Liver (tissue), 9 donors: ENCODE data around the gene LPP. TPM values are rescaled to one million over a fixed set of nuclear protein-coding genes. Genes with fewer than 3 reads are reported as not detected.

Experiments used
- DNase-seq: peaks from one replicate; pipeline ENCODE4 v3.0.0-alpha.2; 2017; ENCODE audit warnings: low spot score
- H3K27ac ChIP-seq, 2 donors: one replicate each; pipeline ENCODE4 v1.7.0; 2013; ENCODE audit warnings: inconsistent platforms in 2 of 2, low read length in 2 of 2, control low read depth in 1 of 2, low read depth in 1 of 2, mild to moderate bottlenecking in 1 of 2
- H3K27me3 ChIP-seq, 4 donors: one replicate each; pipeline versions ENCODE4 v1.6.1 to v1.7.0; 2013; ENCODE audit warnings: low read length in 3 of 4, inconsistent platforms in 1 of 4, mild to moderate bottlenecking in 1 of 4, moderate library complexity in 1 of 4; ENCODE audit not compliant: control insufficient read depth in 4 of 4, insufficient read depth in 4 of 4
- H3K36me3 ChIP-seq, 4 donors: one replicate each; pipeline versions ENCODE4 v1.6.1 to v1.7.0; 2013; ENCODE audit warnings: low read length in 3 of 4, mild to moderate bottlenecking in 3 of 4, low read depth in 1 of 4, moderate library complexity in 1 of 4; ENCODE audit not compliant: control insufficient read depth in 4 of 4, insufficient read depth in 3 of 4
- H3K4me1 ChIP-seq, 4 donors: one replicate each; pipeline versions ENCODE4 v1.6.1 to v1.7.0; 2013; ENCODE audit warnings: low read length in 3 of 4, mild to moderate bottlenecking in 3 of 4, moderate library complexity in 1 of 4; ENCODE audit not compliant: control insufficient read depth in 4 of 4, insufficient read depth in 4 of 4
- H3K4me3 ChIP-seq, 3 donors: one replicate each; pipeline versions ENCODE4 v1.6.1 to v1.7.0; 2013; ENCODE audit warnings: low read length in 3 of 3, control low read depth in 1 of 3, low read depth in 1 of 3, mild to moderate bottlenecking in 1 of 3
- H3K9ac ChIP-seq, 2 donors: one replicate each; pipeline ENCODE4 v1.7.0; 2013; ENCODE audit warnings: low read length in 2 of 2, mild to moderate bottlenecking in 2 of 2, moderate library complexity in 2 of 2, control low read depth in 1 of 2, low read depth in 1 of 2
- H3K9me3 ChIP-seq, 4 donors: one replicate each; pipeline versions ENCODE4 v1.6.1 to v1.7.0; 2013; ENCODE audit warnings: low read length in 3 of 4; ENCODE audit not compliant: control insufficient read depth in 4 of 4
- EGR1 ChIP-seq, 2 donors: IDR thresholded peaks; 2 replicates each; pipeline ENCODE4 v1.6.1; 2016 to 2018; ENCODE audit warnings: antibody characterized with exemption in 2 of 2, low read depth in 2 of 2
- FOXA1 ChIP-seq: IDR thresholded peaks from 2 replicates; pipeline ENCODE4 v1.6.1; 2016; ENCODE audit warnings: antibody characterized with exemption
- FOXA2 ChIP-seq: IDR thresholded peaks from 2 replicates; pipeline ENCODE4 v1.6.1; 2016; ENCODE audit warnings: antibody characterized with exemption
- GABPA ChIP-seq, 2 donors: IDR thresholded peaks in 1 of 2; conservative IDR thresholded peaks in 1 of 2; 2 replicates each; pipeline ENCODE4 v1.6.1; 2016; ENCODE audit warnings: antibody characterized with exemption in 2 of 2, mild to moderate bottlenecking in 1 of 2, moderate library complexity in 1 of 2
- HNF4A ChIP-seq, 2 donors: conservative IDR thresholded peaks; 2 replicates each; pipeline ENCODE4 v1.6.1; 2016; ENCODE audit warnings: antibody characterized with exemption in 2 of 2, mild to moderate bottlenecking in 2 of 2
- HNF4G ChIP-seq: IDR thresholded peaks from 2 replicates; pipeline ENCODE4 v1.6.1; 2016; ENCODE audit warnings: antibody characterized with exemption
- JUND ChIP-seq, 2 donors: IDR thresholded peaks; 2 replicates each; pipeline ENCODE4 v1.6.1; 2016; ENCODE audit warnings: antibody characterized with exemption in 2 of 2
- NR2F2 ChIP-seq: IDR thresholded peaks from 2 replicates; pipeline ENCODE4 v1.6.1; 2016; ENCODE audit warnings: antibody characterized with exemption
- RAD21 ChIP-seq, 2 donors: IDR thresholded peaks; 2 replicates each; pipeline ENCODE4 v1.6.1; 2016; ENCODE audit warnings: antibody characterized with exemption in 2 of 2, mild to moderate bottlenecking in 2 of 2
- RXRA ChIP-seq, 2 donors: IDR thresholded peaks; 2 replicates each; pipeline ENCODE4 v1.6.1; 2017 to 2018; ENCODE audit warnings: antibody characterized with exemption in 2 of 2, mild to moderate bottlenecking in 1 of 2
- SP1 ChIP-seq: IDR thresholded peaks from 2 replicates; pipeline ENCODE4 v1.6.1; 2018; ENCODE audit warnings: antibody characterized with exemption, mild to moderate bottlenecking
- TAF1 ChIP-seq: conservative IDR thresholded peaks from 2 replicates; pipeline ENCODE4 v1.6.1; 2016; ENCODE audit warnings: antibody characterized with exemption, mild to moderate bottlenecking
- YY1 ChIP-seq: IDR thresholded peaks from 2 replicates; pipeline ENCODE4 v1.6.1; 2016; ENCODE audit warnings: antibody characterized with exemption, mild to moderate bottlenecking
- WGBS: extraction: QIAGEN DNeasy Blood & Tissue Kit; methylation state at CpG from one replicate; pipeline ENCODE4 v1.1.7; 2013; 5-methylcytosine and 5-hydroxymethylcytosine counted together
- polyA plus RNA-seq, 2 donors: library from polyadenylated mRNA; stranded (reverse) in 1 of 2; unstranded in 1 of 2; fragments of 200-250 nt in 1 of 2; fragments of >200 nt in 1 of 2; fragmentation: Nextera tagmentation in 1 of 2; extraction: Ambion mirVana in 1 of 2; gene quantifications; one replicate each; pipeline versions ENCODE4 v1.2.1 to v1.2.3, GENCODE V29; 2013 to 2015
- total RNA-seq, 2 donors: library from RNA; depleted of rRNA; stranded (reverse); fragments of >200 nt; gene quantifications; one replicate each; pipeline ENCODE4 v1.2.3, GENCODE V29; 2014
- TF ChIP-seq, protein P1 (sequence below): IDR thresholded peaks from 2 replicates; pipeline ENCODE4 v1.6.1; 2016; ENCODE audit warnings: antibody characterized with exemption
- TF ChIP-seq, protein P2 (sequence below): fragments of 150-350 bp; IDR thresholded peaks from 2 replicates; pipeline ENCODE4 v1.5.1; 2017; ENCODE audit warnings: improper control_type of control experiment, low read depth, low read length; ENCODE audit not compliant: missing input control
- TF ChIP-seq, protein P3 (sequence below): IDR thresholded peaks from 2 replicates; pipeline ENCODE4 v1.6.1; 2016; ENCODE audit warnings: antibody characterized with exemption
- TF ChIP-seq, protein P4 (sequence below): IDR thresholded peaks from 2 replicates; pipeline ENCODE4 v1.6.1; 2016; ENCODE audit warnings: antibody characterized with exemption
- TF ChIP-seq, protein P5 (sequence below): IDR thresholded peaks from 2 replicates; pipeline ENCODE4 v1.6.1; 2016; ENCODE audit warnings: antibody characterized with exemption, mild to moderate bottlenecking
- donor health status: healthy.
- donor health status: healthy.
- donor health status: healthy.
- donor health status: healthy.
- donor health status: healthy.

Gene LPP
- total and polyA plus RNA-seq, 4 donors, result 3.3 to 53.7 (median 28.2) TPM

DNA sequence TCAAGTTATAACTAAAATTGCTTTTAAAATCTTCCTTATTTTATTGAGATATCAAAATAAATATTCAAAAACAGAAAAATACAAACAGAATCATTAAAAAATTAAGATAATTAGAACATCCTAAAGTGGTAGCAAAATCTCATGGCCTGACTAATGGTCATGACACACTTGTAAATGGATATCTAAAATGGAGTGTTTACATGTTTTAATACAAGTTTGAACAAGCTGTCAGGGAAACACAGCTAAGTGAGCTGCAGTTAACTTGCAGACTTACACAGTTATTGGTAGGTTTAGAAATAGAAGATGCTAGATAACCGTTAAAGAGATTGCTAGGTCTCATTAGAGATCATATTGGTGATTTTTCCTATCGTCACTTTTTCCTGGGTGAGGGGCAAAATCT lies 242.3 kb downstream of the LPP start (continued):
- no peak for TF ChIP-seq FOXA1
- TF ChIP-seq GABPA (IDR thresholded peaks at IDR 0.05 in 1 of 2, conservative IDR thresholded peaks at IDR 0.05 in 1 of 2), result no peak
- no peak for TF ChIP-seq JUND (IDR thresholded peaks at IDR 0.05)
- no peak for TF ChIP-seq NR2F2
- no peak for TF ChIP-seq YY1

DNA sequence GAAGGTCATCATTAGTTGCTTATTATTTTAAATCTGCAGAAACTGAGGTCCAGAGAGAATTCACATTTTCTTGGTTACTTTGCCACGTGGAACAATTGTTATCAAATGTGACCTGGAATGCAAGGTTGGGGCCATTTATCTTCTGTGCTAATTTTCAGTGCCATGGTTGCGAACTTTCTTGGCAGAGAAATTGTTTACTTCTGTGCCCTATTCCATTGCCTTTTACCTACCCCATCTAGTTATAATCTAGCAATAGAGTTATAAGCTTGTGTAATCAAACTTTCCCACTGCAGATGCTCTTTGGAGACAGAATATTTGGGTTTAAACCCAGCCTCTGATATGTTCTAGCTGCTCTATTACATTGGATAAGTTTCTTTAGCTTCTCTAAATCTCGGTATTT lies 242.9 kb downstream of the LPP start:
- H3K9me3 ChIP-seq, result no peaks in the 10 kb centered on the region
- no peak for DNase-seq
- TF ChIP-seq, protein P1, sequence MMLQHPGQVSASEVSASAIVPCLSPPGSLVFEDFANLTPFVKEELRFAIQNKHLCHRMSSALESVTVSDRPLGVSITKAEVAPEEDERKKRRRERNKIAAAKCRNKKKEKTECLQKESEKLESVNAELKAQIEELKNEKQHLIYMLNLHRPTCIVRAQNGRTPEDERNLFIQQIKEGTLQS, result no peak
- TF ChIP-seq SP1 (peak; percentile 58), HNF4G (no peak), RAD21 (IDR thresholded peaks at IDR 0.05) (peak; percentile 36 to 42), GABPA (IDR thresholded peaks at IDR 0.05 in 1 of 2, conservative IDR thresholded peaks at IDR 0.05 in 1 of 2) (no peak), FOXA1 (peak; percentile 71), TAF1 (peak; percentile 28), JUND (IDR thresholded peaks at IDR 0.05) (peak in 1 of 2 donors; percentile 70), RXRA (IDR thresholded peaks at IDR 0.05) (peak; percentile 67 to 90), HNF4A (conservative IDR thresholded peaks at IDR 0.05) (peak; percentile 69 to 82), FOXA2 (peak; percentile 43), YY1 (peak; percentile 78), NR2F2 (no peak), EGR1 (IDR thresholded peaks at IDR 0.05; ENCODE audit: low read depth in 2 of 2) (peak in 1 of 2 donors; percentile 41)
- TF ChIP-seq, protein P2, sequence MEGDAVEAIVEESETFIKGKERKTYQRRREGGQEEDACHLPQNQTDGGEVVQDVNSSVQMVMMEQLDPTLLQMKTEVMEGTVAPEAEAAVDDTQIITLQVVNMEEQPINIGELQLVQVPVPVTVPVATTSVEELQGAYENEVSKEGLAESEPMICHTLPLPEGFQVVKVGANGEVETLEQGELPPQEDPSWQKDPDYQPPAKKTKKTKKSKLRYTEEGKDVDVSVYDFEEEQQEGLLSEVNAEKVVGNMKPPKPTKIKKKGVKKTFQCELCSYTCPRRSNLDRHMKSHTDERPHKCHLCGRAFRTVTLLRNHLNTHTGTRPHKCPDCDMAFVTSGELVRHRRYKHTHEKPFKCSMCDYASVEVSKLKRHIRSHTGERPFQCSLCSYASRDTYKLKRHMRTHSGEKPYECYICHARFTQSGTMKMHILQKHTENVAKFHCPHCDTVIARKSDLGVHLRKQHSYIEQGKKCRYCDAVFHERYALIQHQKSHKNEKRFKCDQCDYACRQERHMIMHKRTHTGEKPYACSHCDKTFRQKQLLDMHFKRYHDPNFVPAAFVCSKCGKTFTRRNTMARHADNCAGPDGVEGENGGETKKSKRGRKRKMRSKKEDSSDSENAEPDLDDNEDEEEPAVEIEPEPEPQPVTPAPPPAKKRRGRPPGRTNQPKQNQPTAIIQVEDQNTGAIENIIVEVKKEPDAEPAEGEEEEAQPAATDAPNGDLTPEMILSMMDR, result no peak
- TF ChIP-seq, protein P3, sequence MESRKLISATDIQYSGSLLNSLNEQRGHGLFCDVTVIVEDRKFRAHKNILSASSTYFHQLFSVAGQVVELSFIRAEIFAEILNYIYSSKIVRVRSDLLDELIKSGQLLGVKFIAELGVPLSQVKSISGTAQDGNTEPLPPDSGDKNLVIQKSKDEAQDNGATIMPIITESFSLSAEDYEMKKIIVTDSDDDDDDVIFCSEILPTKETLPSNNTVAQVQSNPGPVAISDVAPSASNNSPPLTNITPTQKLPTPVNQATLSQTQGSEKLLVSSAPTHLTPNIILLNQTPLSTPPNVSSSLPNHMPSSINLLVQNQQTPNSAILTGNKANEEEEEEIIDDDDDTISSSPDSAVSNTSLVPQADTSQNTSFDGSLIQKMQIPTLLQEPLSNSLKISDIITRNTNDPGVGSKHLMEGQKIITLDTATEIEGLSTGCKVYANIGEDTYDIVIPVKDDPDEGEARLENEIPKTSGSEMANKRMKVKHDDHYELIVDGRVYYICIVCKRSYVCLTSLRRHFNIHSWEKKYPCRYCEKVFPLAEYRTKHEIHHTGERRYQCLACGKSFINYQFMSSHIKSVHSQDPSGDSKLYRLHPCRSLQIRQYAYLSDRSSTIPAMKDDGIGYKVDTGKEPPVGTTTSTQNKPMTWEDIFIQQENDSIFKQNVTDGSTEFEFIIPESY, result peak; percentile 61
- TF ChIP-seq, protein P4, sequence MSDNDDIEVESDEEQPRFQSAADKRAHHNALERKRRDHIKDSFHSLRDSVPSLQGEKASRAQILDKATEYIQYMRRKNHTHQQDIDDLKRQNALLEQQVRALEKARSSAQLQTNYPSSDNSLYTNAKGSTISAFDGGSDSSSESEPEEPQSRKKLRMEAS, result peak; percentile 55
- TF ChIP-seq, protein P5, sequence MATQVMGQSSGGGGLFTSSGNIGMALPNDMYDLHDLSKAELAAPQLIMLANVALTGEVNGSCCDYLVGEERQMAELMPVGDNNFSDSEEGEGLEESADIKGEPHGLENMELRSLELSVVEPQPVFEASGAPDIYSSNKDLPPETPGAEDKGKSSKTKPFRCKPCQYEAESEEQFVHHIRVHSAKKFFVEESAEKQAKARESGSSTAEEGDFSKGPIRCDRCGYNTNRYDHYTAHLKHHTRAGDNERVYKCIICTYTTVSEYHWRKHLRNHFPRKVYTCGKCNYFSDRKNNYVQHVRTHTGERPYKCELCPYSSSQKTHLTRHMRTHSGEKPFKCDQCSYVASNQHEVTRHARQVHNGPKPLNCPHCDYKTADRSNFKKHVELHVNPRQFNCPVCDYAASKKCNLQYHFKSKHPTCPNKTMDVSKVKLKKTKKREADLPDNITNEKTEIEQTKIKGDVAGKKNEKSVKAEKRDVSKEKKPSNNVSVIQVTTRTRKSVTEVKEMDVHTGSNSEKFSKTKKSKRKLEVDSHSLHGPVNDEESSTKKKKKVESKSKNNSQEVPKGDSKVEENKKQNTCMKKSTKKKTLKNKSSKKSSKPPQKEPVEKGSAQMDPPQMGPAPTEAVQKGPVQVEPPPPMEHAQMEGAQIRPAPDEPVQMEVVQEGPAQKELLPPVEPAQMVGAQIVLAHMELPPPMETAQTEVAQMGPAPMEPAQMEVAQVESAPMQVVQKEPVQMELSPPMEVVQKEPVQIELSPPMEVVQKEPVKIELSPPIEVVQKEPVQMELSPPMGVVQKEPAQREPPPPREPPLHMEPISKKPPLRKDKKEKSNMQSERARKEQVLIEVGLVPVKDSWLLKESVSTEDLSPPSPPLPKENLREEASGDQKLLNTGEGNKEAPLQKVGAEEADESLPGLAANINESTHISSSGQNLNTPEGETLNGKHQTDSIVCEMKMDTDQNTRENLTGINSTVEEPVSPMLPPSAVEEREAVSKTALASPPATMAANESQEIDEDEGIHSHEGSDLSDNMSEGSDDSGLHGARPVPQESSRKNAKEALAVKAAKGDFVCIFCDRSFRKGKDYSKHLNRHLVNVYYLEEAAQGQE, result peak; percentile 61
- peak overlapping the region in 1 of 2 donors; percentile 97 for H3K9ac ChIP-seq
- peak overlapping the region in 2 of 3 donors; percentile 33 to 44 for H3K4me3 ChIP-seq
- WGBS, result 16% methylated on average over 3 of the region's 3 CpGs
- no peaks in the 10 kb centered on the region for H3K27me3 ChIP-seq
- peaks cover 25 to 75% (median 48%) of the 10 kb centered on the region in 4 donors for H3K4me1 ChIP-seq
- no peaks in the 10 kb centered on the region for H3K36me3 ChIP-seq
- H3K27ac ChIP-seq, result peak overlapping the region; percentile 83 to 88
